Right lobe of liver (tissue), 6 donors: ENCODE results near the gene FBXO27. TPM values are rescaled to one million over a fixed set of nuclear protein-coding genes. Genes with fewer than 3 reads are reported as not detected.
A peak's percentile ranks its signal among the peaks of the same experiment; 100 is the strongest.

ENCODE experiments used
- ATAC-seq, 4 donors: fragments of 200-7000 bp; cut with Tn5 transposase; one replicate each; pipeline ENCODE4 v1.9.1; 2020; ENCODE audit warnings: mild to moderate bottlenecking in 4 of 4, moderate library complexity in 4 of 4
- DNase-seq, 3 donors: peaks; one replicate each; pipeline ENCODE4 v3.0.0-alpha.2; 2020
- H3K27ac ChIP-seq, 3 donors: fragments of 200-600 bp; one replicate each; pipeline ENCODE4 v1.8.0; 2022
- H3K27me3 ChIP-seq, 2 donors: fragments of 200-600 bp; one replicate each; pipeline ENCODE4 v1.8.0; 2022
- H3K36me3 ChIP-seq, 4 donors: fragments of 200-600 bp; sonication (generic) in 1 of 4; one replicate each; pipeline versions ENCODE4 v1.5.1 to v1.8.0; 2017 to 2022; ENCODE audit warnings: control low read depth in 1 of 4
- H3K4me1 ChIP-seq, 4 donors: fragments of 200-600 bp; sonication (generic) in 1 of 4; one replicate each; pipeline versions ENCODE4 v1.5.1 to v1.8.0; 2017 to 2022; ENCODE audit warnings: control low read depth in 1 of 4
- H3K4me3 ChIP-seq, 3 donors: fragments of 200-600 bp; one replicate each; pipeline ENCODE4 v1.8.0; 2022
- H3K9me3 ChIP-seq, 4 donors: fragments of 200-600 bp; sonication (generic) in 1 of 4; one replicate each; pipeline versions ENCODE4 v1.5.1 to v1.8.0; 2017 to 2022; ENCODE audit warnings: control low read depth in 1 of 4
- CTCF ChIP-seq, 4 donors: fragments of 200-600 bp in 3 of 4; fragments of 450-650 bp in 1 of 4; IDR thresholded peaks; one replicate each; pipeline versions ENCODE4 v1.5.1 to v1.8.0; 2016 to 2022; ENCODE audit warnings: antibody characterized with exemption in 4 of 4, mild to moderate bottlenecking in 2 of 4
- POLR2A ChIP-seq: fragments of 450-650 bp; IDR thresholded peaks from one replicate; pipeline ENCODE4 v1.6.1; 2017; ENCODE audit warnings: antibody characterized with exemption, mild to moderate bottlenecking
- WGBS: methylation state at CpG from one replicate; pipeline ENCODE4 v1.1.6; 2018; ENCODE audit warnings: low coverage, low lambda C conversion rate; ENCODE audit not compliant: insufficient coverage; ENCODE audit errors: missing lambda C conversion rate; 5-methylcytosine and 5-hydroxymethylcytosine counted together
- intact Hi-C, 2 donors: fragments of 100-400 bp; cut with DNase I; formaldehyde crosslinking; loops; one replicate each; pipeline versions ENCODE4 v1.11.2 to v1.14.1; 2022
- total RNA-seq, 6 experiments: library from RNA; depleted of rRNA in 2 of 6; stranded (reverse); fragments of >200 nt in 2 of 6; fragmentation: NEBNext Ultra II Directional in 3 of 6; extraction: Animal tissue kit (Norgen Biotek cat#: 25700) in 3 of 6; gene quantifications; one replicate each; pipeline versions ENCODE4 v1.1.0 to v1.2.4, GENCODE V29; 2016 to 2023
- donor health status: DM: no; HTN: yes; CAD: no.
- donor health status: DM: no; HTN: no; CAD: no.
- donor health status: DM: no; HTN: no; CAD: no.
- donor health status: DM: no; HTN: yes; CAD: no.
- donor health status: DM: no; HTN: yes; CAD: no.

The FBXO27 gene
- total RNA-seq, 6 experiments from 2014 or later = 3.7 to 15.5 (median 7.6) TPM

GRCh38 chr19:38985262-38985661 lies 47.1 kb downstream of the FBXO27 start:
- no peak for ATAC-seq
- Histone ChIP-seq H3K27me3 (no peaks in the 10 kb centered on the region), H3K27ac (no peak overlapping the region), H3K36me3 (no peaks in the 10 kb centered on the region), H3K9me3 (no peaks in the 10 kb centered on the region), H3K4me3 (no peak overlapping the region), H3K4me1 (peaks cover 0 to 15% (median 4%) of the 10 kb centered on the region in 4 donors)
- 100% methylated on average over 1 of the region's 1 CpG for WGBS
- no peak for DNase-seq
- intact Hi-C loops = no loop called here
- TF ChIP-seq POLR2A (no peak), CTCF (IDR thresholded peaks at IDR 0.05) (no peak)

GRCh38 chr19:38980583-38981374 lies 51.6 kb downstream of the FBXO27 start:
- Histone ChIP-seq H3K27me3 (no peaks in the 10 kb centered on the region), H3K4me3 (no peak overlapping the region), H3K9me3 (peaks cover 0 to 3% (median 0%) of the 10 kb centered on the region in 4 donors), H3K4me1 (peaks cover 0 to 41% (median 9%) of the 10 kb centered on the region in 4 donors), H3K36me3 (no peaks in the 10 kb centered on the region), H3K27ac (peak overlapping the region in 1 of 3 donors; percentile 45)
- TF ChIP-seq POLR2A = no peak
- TF ChIP-seq CTCF (IDR thresholded peaks at IDR 0.05) = no peak
- DNase-seq = peak; percentile 72 to 89 (median 84)
- 30% methylated on average over 5 of the region's 10 CpGs for WGBS
- intact Hi-C loops = no loop called here
- ATAC-seq = peak; percentile 64 to 82 (median 78)

GRCh38 chr19:38979812-38980211 lies 52.5 kb downstream of the FBXO27 start:
- DNase-seq (no peak), ATAC-seq (no peak)
- H3K27ac ChIP-seq = no peak overlapping the region
- intact Hi-C loops = no loop called here
- 76% methylated on average over 4 of the region's 5 CpGs for WGBS
- H3K27me3 ChIP-seq = no peaks in the 10 kb centered on the region
- H3K36me3 ChIP-seq = no peaks in the 10 kb centered on the region
- peaks cover 0 to 3% (median 0%) of the 10 kb centered on the region in 4 donors for H3K9me3 ChIP-seq
- H3K4me3 ChIP-seq = no peak overlapping the region
- peaks cover 0 to 41% (median 9%) of the 10 kb centered on the region in 4 donors for H3K4me1 ChIP-seq
- TF ChIP-seq CTCF (IDR thresholded peaks at IDR 0.05) = no peak
- TF ChIP-seq POLR2A = no peak

- no peaks in the 10 kb centered on the region for H3K27me3 ChIP-seq
- ATAC-seq (peak in 3 of 4 donors; percentile 9 to 28 (median 11)), DNase-seq (peak; percentile 36 to 64 (median 59))
- H3K9me3 ChIP-seq = peaks cover 0 to 3% (median 0%) of the 10 kb centered on the region in 4 donors
- H3K4me3 ChIP-seq = no peak overlapping the region
- intact Hi-C loops = no loop called here
- WGBS = 60% methylated on average over 2 of the region's 3 CpGs
- H3K4me1 ChIP-seq = peaks cover 0 to 50% (median 12%) of the 10 kb centered on the region in 4 donors
- H3K36me3 ChIP-seq = no peaks in the 10 kb centered on the region
- H3K27ac ChIP-seq = peak overlapping the region in 2 of 3 donors; percentile 60 to 82
- TF ChIP-seq CTCF (IDR thresholded peaks at IDR 0.05) = no peak
- no peak for TF ChIP-seq POLR2A
These were observed 54.0 kb downstream of the FBXO27 start for GRCh38 chr19:38978326-38978689.
